Stimulated activated CD4-positive, alpha-beta T cell treated with anti-CD3 and anti-CD28 coated beads, Interleukin-15, amount 100 ng/mL, for 24 hours (primary cell): Measurements from ENCODE around the gene FAM3B.
A peak's percentile ranks its signal among the peaks of the same experiment; 100 is the strongest.

Experiments used
- DNase-seq: peaks from one replicate; pipeline ENCODE4 v3.0.0-alpha.2; 2020

FAM3B gene

GRCh38 chr21:41319273-41319672 is 2.7 kb downstream of the FAM3B start:
- no peak for DNase-seq

- DNase-seq, result peak; percentile 19
Measured at GRCh38 chr21:41321211-41321907, 4.8 kb downstream of the FAM3B start.

DNA sequence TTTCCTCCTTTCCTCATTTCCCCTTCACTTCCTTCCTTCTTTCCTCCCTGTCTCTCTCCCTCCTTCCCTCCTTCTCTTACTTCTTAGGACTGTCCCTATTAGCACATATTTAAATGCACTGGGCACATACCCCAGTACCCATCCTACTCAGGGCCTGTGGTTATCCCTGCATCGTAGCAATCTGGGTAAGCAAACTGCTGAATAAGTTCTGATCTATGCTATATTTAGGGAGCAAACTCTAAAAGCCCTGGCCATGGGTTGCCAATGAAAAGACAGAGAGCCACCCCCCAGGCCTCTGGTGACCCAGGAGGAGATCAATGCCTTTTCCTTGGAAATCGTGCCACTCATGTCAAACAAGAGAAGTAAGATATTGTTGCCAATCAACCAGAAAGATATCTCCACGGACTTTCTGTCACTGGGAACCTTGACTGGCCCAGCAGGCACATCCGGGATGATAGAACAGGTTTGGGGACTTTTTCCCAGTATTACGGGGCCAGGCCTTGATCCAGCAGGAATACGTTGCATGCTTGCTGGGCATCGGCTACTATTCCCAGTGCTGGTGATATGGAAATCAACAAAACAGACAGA is 5.4 kb downstream of the FAM3B start:
- DNase-seq, result no peak

- DNase-seq, result no peak
Measured at GRCh38 chr21:41322496-41323382, 6.1 kb downstream of the FAM3B start.

DNA sequence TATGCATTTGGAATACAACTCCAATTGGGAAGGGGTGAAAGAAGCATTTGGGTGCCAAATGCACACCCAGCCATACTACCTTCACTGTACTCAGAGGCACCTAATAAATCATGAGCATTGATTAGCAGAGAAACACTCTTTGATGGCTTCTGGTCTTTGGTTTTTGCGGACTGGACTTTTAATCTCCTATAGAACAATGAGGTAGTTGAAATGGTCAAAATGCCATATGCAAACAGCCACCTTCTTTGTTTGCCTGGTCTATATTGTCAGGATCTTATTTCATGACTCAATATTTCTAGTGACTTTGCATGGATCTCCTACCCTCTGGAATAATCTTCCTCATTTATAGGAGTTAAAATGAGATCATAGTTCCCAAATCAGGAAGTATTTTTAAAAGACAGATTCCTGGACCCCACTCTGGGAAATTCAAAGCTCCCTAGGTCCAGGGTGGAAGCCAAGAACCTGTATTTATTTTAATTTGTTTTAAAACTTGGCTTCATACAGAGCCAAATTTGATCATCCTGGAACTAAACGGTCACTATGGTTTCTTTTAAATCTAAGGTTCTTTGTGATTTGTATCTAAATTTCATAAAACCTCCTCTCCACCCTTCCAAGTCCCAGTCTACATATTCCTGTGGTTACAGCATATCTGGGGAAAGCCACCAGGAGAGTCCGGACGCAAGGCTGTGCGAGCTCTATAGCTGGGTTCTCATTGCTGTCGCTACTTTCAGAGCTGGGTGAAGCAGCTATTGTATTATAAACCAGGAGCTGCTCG is 8.7 kb downstream of the FAM3B start:
- DNase-seq, result no peak

DNA sequence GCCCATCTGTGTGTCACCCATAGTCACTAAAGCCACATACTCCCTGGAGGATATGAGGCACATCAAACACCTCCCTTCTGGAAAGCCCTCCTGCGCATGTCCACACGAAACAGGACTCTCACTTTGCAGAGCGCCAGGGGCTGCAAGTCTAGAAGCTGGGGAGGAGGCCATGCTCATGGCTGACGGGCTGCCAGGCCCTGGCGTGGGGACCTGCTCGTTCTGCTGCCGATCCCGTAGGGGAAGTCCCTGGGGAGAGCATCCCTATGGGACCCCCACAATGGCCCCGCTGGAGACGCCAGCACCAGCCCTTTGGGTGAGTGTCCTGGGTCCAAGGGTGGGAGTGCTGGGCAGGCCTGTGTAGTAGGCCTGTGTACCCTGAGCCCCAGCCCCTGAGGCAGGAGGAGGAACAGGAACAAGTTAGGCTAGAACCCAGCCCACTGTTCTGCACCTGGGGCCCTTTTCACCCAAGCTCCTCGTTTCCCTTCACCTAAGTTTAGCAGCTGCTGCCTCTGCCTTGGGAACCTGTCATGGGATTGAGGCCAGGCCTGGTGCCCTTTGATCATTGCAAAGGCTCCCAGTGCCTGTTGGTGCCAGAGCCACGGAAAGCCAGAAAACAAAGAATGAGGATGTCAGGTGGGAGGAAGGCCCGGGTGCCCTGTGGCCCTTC is 9.9 kb downstream of the FAM3B start:
- no peak for DNase-seq

GRCh38 chr21:41327753-41328152 is 11.2 kb downstream of the FAM3B start:
- no peak for DNase-seq

DNA sequence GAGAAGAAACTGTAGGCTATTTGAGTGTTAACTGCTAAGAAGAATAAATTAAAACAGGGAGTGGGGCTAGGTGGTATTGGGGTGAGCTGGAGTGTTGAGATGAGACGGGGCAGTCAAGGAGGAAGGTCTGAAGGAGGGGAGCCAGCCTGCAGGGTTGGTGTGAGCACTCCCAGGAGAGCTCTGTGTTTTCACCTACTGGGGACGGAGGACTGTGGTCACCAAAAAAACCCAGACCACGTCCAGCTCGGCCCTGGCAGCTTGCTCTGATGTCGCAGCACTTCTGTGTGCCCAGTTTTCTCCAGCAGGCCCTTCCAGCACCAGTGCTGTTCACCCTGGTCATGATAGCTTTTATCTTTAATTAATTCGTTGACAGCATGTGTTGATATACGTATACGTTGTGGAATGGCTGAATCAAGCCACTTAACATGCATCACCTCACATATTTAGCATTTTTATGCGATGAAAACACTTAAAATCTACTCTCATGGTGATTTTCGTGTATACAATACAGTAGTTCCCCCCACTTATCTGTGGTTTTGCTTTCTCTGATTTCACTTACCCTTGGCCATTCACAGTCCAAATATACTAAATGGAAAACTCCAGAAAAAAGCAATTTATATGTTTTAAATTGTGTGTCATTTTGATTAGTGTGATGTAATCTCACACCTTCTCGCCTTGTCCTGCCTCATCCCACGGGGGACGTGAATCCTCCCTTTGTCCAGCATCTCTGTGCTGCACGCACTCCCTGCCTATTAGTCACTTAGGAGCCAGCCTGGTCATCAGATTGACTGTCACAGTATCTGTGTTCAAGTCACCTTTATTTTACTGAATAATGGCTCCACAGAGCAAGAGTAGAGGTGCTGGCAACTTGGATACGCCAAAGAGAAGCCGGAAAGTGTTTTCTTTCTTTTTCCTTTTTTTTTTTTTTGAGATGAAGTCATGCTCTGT is 12.3 kb downstream of the FAM3B start:
- DNase-seq, result no peak

- DNase-seq, result no peak
Measured at GRCh38 chr21:41333752-41334151, 17.2 kb downstream of the FAM3B start.

DNA sequence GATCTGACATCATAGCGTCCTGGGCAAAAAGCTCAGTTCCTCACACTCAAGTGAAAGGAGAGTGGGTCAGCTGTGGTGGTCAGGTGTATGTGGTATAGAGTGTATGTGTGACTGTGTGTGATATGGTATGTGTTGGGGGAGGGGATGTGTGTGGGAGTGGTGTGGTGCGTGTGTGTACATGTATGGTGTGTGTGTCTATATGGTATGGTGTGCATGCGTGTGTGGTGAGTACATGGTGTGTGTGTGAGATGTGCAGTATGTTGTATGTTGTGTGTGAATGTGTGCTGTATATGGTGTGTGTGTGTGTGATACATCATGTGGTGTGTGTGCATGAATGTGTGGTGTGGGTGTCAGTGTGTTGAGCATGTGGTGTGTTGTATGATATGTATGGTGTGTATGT is 20.9 kb downstream of the FAM3B start:
- DNase-seq, result no peak

GRCh38 chr21:41338455-41338854 is 21.9 kb downstream of the FAM3B start:
- no peak for DNase-seq

- no peak for DNase-seq
Measured at GRCh38 chr21:41342035-41342434, 25.4 kb downstream of the FAM3B start.

- no peak for DNase-seq
Measured at GRCh38 chr21:41344146-41344545, 27.5 kb downstream of the FAM3B start.

- no peak for DNase-seq
Measured at GRCh38 chr21:41345356-41345755, 28.8 kb downstream of the FAM3B start.

- DNase-seq, result no peak
Measured at GRCh38 chr21:41345934-41346685, 29.5 kb downstream of the FAM3B start.

DNA sequence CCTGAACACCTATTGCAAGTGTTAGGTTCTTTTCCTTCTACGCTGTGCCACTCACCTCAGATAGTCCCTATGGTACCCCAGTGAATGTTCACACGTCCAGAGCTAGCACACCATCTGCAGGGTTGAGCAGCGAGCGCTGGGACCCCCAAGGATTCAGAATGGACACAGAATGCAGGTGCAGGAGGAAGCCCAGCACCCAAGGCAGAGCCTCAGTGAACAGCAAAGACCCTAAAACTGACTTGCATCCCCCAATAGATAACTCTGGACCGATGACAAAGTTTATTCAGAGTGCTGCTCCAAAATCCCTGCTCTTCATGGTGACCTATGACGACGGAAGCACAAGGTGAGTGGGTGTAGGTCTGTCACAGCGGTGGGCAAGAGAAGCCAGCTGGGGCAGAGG is 30.2 kb downstream of the FAM3B start:
- DNase-seq, result no peak

GRCh38 chr21:41348434-41348833 is 31.8 kb downstream of the FAM3B start:
- DNase-seq, result no peak

GRCh38 chr21:41349126-41349525 is 32.5 kb downstream of the FAM3B start:
- DNase-seq, result no peak

- no peak for DNase-seq
Measured at GRCh38 chr21:41349619-41350390, 33.2 kb downstream of the FAM3B start.
